ENCODE measurements around the gene EYA2.

GRCh38 chr20:46929902-46930301 is 35.3 kb downstream of the EYA2 start:
- TF ChIP-seq CTCF (conservative IDR thresholded peaks at IDR 0.05; ENCODE audit: low read length) (no peak), EZH2phosphoT487 (IDR thresholded peaks at IDR 0.05; ENCODE audit: borderline replicate concordance) (no peak)

Measured in Loucy (cell line).